ENCODE results near the gene MRAP. TPM values are rescaled to one million over a fixed set of nuclear protein-coding genes. Genes with fewer than 3 reads are reported as not detected.

The MRAP gene
- total RNA-seq, 1 donor from 2014 or later = 5.8 TPM

GRCh38 chr21:32336711-32337110 lies 38.1 kb downstream of the MRAP start:
- DNase-seq (ENCODE audit: low spot score) (no peak), ATAC-seq (peak; percentile 43)
- intact Hi-C loops (cut with DNase I) = no loop called here

- intact Hi-C loops (cut with DNase I) = no loop called here
- DNase-seq (ENCODE audit: low spot score) (no peak), ATAC-seq (no peak)
Measured at GRCh38 chr21:32337206-32337605, 38.6 kb downstream of the MRAP start.

GRCh38 chr21:32338209-32338921 lies 39.7 kb downstream of the MRAP start:
- no peak for DNase-seq (ENCODE audit: low spot score)
- intact Hi-C loops (cut with DNase I) = no loop called here
- ATAC-seq = no peak

GRCh38 chr21:32340863-32341848 lies 42.5 kb downstream of the MRAP start:
- DNase-seq (ENCODE audit: low spot score) = no peak
- ATAC-seq = no peak
- intact Hi-C loops (cut with DNase I) = no loop called here

DNA sequence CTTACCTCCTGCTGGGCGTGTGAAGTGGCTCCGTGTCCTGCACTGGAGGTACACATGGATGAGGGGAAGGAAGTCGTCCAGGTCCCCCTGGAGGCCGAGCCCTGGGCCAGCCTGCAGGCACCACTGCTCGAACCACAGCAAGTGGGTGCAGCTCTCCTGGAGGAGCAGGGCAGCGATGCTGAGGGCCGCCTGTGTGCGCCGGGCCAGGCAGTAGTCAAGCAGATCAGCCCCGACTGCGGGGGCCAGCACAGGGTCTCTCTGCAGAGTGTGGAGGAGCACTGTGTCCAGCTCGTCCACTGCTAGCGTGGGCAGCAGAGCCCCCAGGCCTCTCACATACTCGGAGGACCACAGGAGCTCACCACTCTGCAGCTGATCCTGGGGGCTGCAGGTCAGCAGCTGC lies 48.3 kb downstream of the MRAP start:
- intact Hi-C loops (cut with DNase I) = no loop called here
- ATAC-seq = no peak

GRCh38 chr21:32347351-32347750 lies 48.7 kb downstream of the MRAP start:
- no peak for ATAC-seq
- DNase-seq (ENCODE audit: low spot score) = no peak
- intact Hi-C loops (cut with DNase I) = no loop called here

More for the DNA sequence above, 48.3 kb downstream of the MRAP start:
- DNase-seq (ENCODE audit: low spot score) = no peak

DNA sequence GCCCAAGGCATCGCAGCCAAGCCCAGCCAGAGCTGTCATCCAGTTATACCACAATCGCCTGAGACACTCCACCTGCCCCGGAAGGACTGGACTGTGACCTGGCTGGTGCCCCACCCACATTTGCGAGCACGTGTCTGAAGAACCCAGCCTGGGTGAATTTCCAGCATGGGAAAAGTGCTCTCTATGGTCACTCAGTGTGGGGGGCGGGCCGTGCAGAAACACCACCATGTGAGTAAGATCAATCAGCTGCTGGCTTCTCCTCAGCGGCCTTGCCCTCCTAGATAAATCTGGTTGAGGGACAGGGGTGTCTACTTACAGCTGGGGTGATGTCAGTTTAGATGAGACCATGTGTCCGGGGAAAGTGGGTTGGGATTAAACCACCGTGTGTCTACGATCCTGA lies 49.3 kb downstream of the MRAP start:
- ATAC-seq (no peak), DNase-seq (ENCODE audit: low spot score) (no peak)
- intact Hi-C loops (cut with DNase I) = no loop called here

DNA sequence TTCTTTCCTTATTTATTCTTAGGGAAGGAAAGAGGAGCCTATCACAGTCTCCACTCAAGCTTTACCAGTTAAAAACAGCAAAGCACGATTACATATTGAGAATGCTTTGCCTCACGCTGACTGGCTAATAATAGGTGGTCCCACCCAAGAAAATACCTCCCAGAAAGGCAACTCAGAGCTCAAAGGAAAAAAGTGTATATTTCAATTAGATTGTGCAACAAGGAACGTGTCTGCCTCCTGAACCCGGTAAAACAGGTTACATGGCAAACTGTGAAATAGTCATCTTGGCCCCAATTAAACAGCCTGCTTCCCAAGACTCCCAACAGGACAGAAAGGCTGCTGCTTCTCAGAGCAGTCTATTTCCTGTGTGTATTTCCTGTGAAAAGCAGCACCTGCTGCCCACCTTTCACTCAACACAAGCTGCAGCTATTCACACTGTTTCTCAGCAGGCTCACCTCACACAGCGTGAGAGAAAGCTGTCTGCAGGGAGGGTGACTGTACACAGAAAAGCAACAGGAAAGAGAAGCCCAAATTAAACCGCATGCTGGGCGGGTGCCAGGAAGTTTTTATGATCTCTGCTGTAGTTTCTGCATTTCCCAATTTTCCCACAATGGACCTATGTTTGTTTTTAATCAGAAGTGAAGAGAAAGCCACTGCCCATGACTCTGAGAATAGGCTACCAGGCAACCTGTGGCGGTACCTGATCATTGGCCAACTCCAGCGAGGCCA lies 50.1 kb downstream of the MRAP start:
- DNase-seq (ENCODE audit: low spot score) (no peak), ATAC-seq (no peak)
- intact Hi-C loops (cut with DNase I) = no loop called here

GRCh38 chr21:32349333-32349944 lies 50.8 kb downstream of the MRAP start:
- no peak for DNase-seq (ENCODE audit: low spot score)
- intact Hi-C loops (cut with DNase I) = no loop called here
- ATAC-seq = no peak

- intact Hi-C loops (cut with DNase I) = no loop called here
- DNase-seq (ENCODE audit: low spot score) (no peak), ATAC-seq (no peak)
Measured at GRCh38 chr21:32350211-32350980, 51.7 kb downstream of the MRAP start.

DNA sequence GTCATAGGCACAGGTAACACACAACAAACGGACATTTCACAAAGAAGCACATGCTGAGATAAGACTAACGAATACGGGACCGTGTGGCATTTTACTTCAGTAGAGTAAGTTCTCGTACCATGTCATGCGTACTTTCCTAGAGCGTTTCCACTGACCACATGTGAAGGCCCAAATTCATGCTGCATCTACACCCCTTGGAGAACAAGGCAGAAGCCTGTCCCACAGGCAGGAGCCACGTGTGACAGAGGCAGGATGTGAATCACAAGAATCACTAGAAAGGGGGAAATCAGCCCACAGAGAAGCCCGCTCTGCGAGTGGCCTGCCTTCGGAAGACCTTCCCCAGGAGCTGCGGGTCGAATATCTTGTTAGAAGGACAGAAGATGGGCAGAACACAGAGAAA lies 52.3 kb downstream of the MRAP start:
- intact Hi-C loops (cut with DNase I) = no loop called here
- ATAC-seq (no peak), DNase-seq (ENCODE audit: low spot score) (no peak)

GRCh38 chr21:32351428-32351827 lies 52.8 kb downstream of the MRAP start:
- no peak for ATAC-seq
- intact Hi-C loops (cut with DNase I) = no loop called here
- no peak for DNase-seq (ENCODE audit: low spot score)

- intact Hi-C loops (cut with DNase I) = no loop called here
- ATAC-seq (no peak), DNase-seq (ENCODE audit: low spot score) (no peak)
Measured at GRCh38 chr21:32352526-32352925, 53.9 kb downstream of the MRAP start.

DNA sequence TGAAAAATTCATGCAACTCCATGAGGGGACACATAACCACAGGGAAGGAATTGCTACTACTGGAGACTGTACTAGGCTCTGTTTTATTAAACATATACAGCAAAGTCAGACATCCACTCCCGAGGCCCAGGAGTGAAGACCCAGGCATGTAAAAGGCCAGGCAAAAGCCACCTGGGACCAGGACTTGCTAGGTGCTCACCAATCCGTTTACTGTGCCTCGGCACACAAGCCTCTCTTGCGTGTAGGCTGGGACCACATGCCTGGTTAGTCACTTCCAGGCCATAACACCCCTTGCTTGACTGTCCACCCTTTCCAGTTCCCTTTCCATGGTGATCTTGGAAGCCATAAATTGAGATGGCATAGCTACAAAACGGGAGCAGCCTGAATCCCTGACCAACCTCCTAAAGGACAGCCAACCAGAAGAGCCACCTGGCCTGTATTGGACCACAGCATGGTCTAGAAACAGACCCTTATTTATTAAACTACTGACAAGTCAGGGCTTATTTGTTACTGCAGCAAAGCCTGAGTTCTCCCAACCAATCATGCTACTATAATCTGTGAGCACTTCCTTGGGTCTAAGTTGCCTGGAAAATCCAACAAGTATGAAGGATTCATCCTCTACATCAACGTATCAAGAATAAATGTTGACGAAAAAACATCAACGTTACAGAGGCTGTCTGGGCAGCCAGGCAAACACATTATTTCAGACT lies 54.5 kb downstream of the MRAP start:
- no peak for DNase-seq (ENCODE audit: low spot score)
- intact Hi-C loops (cut with DNase I) = no loop called here

GRCh38 chr21:32356874-32357395 lies 58.3 kb downstream of the MRAP start:
- no peak for DNase-seq (ENCODE audit: low spot score)
- ATAC-seq = no peak
- intact Hi-C loops (cut with DNase I) = no loop called here

More for the DNA sequence above, 54.5 kb downstream of the MRAP start:
- no peak for ATAC-seq

DNA sequence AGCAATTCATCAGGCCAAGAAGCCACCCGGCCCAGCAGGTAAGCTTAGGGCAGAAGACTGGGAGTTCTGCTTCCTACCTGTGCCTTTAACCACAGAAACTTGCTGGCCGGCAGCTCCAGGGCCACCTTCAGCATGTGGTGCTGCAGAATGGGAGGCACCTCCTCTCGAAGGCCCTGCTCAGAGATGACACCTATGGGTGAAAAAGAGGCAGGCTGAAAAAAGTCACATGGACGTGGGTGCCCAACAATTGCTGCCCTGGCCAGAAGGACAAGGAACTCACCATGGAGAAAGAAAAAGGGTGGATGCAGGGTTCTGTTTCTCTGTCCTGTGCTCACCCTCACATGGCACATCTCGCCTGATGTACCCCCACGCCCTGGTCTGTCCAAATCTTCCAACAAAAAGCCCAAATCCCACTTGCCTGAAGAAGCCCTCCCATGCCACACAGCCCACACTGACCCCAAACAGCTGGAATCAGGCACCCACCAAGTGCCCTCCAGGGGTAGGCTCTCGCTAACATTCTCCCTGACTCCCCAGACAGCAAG lies 61.1 kb downstream of the MRAP start:
- intact Hi-C loops (cut with DNase I) = no loop called here
- ATAC-seq (no peak), DNase-seq (ENCODE audit: low spot score) (no peak)

GRCh38 chr21:32360401-32360975 lies 61.8 kb downstream of the MRAP start:
- DNase-seq (ENCODE audit: low spot score) (no peak), ATAC-seq (no peak)
- intact Hi-C loops (cut with DNase I) = no loop called here
